CD14-positive monocyte (primary cell): ENCODE results near the gene CES2. TPM values are rescaled to one million over a fixed set of nuclear protein-coding genes. Genes with fewer than 3 reads are reported as not detected.

Experiments used
- DNase-seq, 3 donors: peaks; one replicate each; pipeline ENCODE4 v3.0.0-alpha.2; 2011 to 2022
- H2AFZ ChIP-seq: 2 replicates; pipeline ENCODE4 v1.6.0; 2012; ENCODE audit warnings: mild to moderate bottlenecking, low read depth, low read length, inconsistent platforms; ENCODE audit not compliant: insufficient read depth, poor library complexity, severe bottlenecking
- H3K27ac ChIP-seq, 2 donors: 1 replicate in 1 of 2; 2 replicates in 1 of 2; pipeline ENCODE4 v1.5.1; 2012 to 2013; ENCODE audit warnings: low read length in 2 of 2, control low read depth in 1 of 2, inconsistent platforms in 1 of 2, low read depth in 1 of 2, mild to moderate bottlenecking in 1 of 2
- H3K27me3 ChIP-seq, 2 donors: one replicate each; pipeline versions ENCODE4 v1.6.0 to v1.6.1; 2011 to 2013; ENCODE audit warnings: low read length in 2 of 2; ENCODE audit not compliant: control insufficient read depth in 2 of 2, insufficient read depth in 2 of 2
- H3K36me3 ChIP-seq, 2 donors: replicated peaks in 1 of 2; 1 replicate in 1 of 2; 2 replicates in 1 of 2; pipeline versions ENCODE4 v1.5.1 to v1.6.1; 2012 to 2013; ENCODE audit warnings: low read length in 2 of 2, control low read depth in 1 of 2, inconsistent platforms in 1 of 2, mild to moderate bottlenecking in 1 of 2; ENCODE audit not compliant: insufficient read depth in 2 of 2, control insufficient read depth in 1 of 2
- H3K4me1 ChIP-seq, 2 donors: 1 replicate in 1 of 2; 2 replicates in 1 of 2; pipeline versions ENCODE4 v1.5.1 to v1.6.1; 2012 to 2013; ENCODE audit warnings: low read length in 2 of 2, control low read depth in 1 of 2, inconsistent platforms in 1 of 2, mild to moderate bottlenecking in 1 of 2, moderate library complexity in 1 of 2; ENCODE audit not compliant: insufficient read depth in 2 of 2, control insufficient read depth in 1 of 2
- H3K4me2 ChIP-seq: replicated peaks from 2 replicates; pipeline ENCODE3; 2012; ENCODE audit warnings: low read length, moderate library complexity, mild to moderate bottlenecking; ENCODE audit not compliant: poor library complexity, severe bottlenecking; ENCODE audit errors: extremely low read depth
- H3K4me3 ChIP-seq, 3 experiments: fragments of 200-600 bp in 1 of 3; sonication (generic) in 1 of 3; replicated peaks in 1 of 3; 1 replicate in 2 of 3; 2 replicates in 1 of 3; pipeline ENCODE4 v1.5.1; 2011 to 2013; ENCODE audit warnings: low read length in 3 of 3, mild to moderate bottlenecking in 3 of 3, control low read depth in 2 of 3, low read depth in 2 of 3, inconsistent platforms in 1 of 3, moderate library complexity in 1 of 3
- H3K79me2 ChIP-seq: 2 replicates; pipeline ENCODE4 v1.6.0; 2012; ENCODE audit warnings: mild to moderate bottlenecking, control low read depth, inconsistent platforms, low read length, moderate library complexity; ENCODE audit not compliant: insufficient read depth
- H3K9ac ChIP-seq: 2 replicates; pipeline ENCODE4 v1.6.0; 2017; ENCODE audit warnings: low read length, mild to moderate bottlenecking; ENCODE audit not compliant: insufficient read depth, poor library complexity, severe bottlenecking
- H3K9me3 ChIP-seq, 2 donors: replicated peaks in 1 of 2; 1 replicate in 1 of 2; 2 replicates in 1 of 2; pipeline versions ENCODE4 v1.5.1 to v1.6.1; 2012 to 2013; ENCODE audit warnings: low read length in 2 of 2, control low read depth in 1 of 2; ENCODE audit not compliant: control insufficient read depth in 1 of 2, insufficient read depth in 1 of 2
- H4K20me1 ChIP-seq: 2 replicates; pipeline ENCODE4 v1.6.0; 2012; ENCODE audit warnings: mild to moderate bottlenecking, low read length, control low read depth, moderate library complexity; ENCODE audit not compliant: insufficient read depth
- H3K27ac Mint-ChIP-seq, 7 donors: one replicate each; pipeline ENCODE4 v1.8.0; 2020; ENCODE audit warnings: mild to moderate bottlenecking in 7 of 7, mixed read lengths in 7 of 7, moderate library complexity in 6 of 7, inconsistent platforms in 2 of 7
- H3K27me3 Mint-ChIP-seq, 3 donors: one replicate each; pipeline ENCODE4 v1.8.0; 2021 to 2022; ENCODE audit warnings: low read depth in 3 of 3, mild to moderate bottlenecking in 3 of 3, mixed read lengths in 3 of 3, moderate library complexity in 3 of 3, inconsistent platforms in 1 of 3
- H3K36me3 Mint-ChIP-seq, 2 donors: one replicate each; pipeline ENCODE4 v1.8.0; 2020; ENCODE audit warnings: mixed read lengths in 2 of 2, inconsistent platforms in 1 of 2, mild to moderate bottlenecking in 1 of 2
- H3K4me1 Mint-ChIP-seq: one replicate; pipeline ENCODE4 v1.8.0; 2020; ENCODE audit warnings: mild to moderate bottlenecking, mixed read lengths
- H3K4me3 Mint-ChIP-seq, 2 donors: one replicate each; pipeline ENCODE4 v1.8.0; 2020; ENCODE audit warnings: mild to moderate bottlenecking in 2 of 2, mixed read lengths in 2 of 2, moderate library complexity in 1 of 2
- H3K9me3 Mint-ChIP-seq, 7 donors: one replicate each; pipeline ENCODE4 v1.8.0; 2020 to 2022; ENCODE audit warnings: mixed read lengths in 7 of 7, mild to moderate bottlenecking in 6 of 7, moderate library complexity in 6 of 7, inconsistent platforms in 2 of 7
- WGBS: methylation state at CpG from one replicate; pipeline ENCODE4 v1.1.5; 2013; ENCODE audit warnings: missing lambda C conversion rate; ENCODE audit not compliant: insufficient coverage; 5-methylcytosine and 5-hydroxymethylcytosine counted together
- intact Hi-C, 2 donors: fragments of 100-400 bp; cut with micrococcal nuclease; formaldehyde crosslinking; loops; one replicate each; pipeline versions ENCODE4 v1.15.0 to v1.15.1; 2023
- polyA minus RNA-seq: library from RNA; depleted of rRNA, polyadenylated mRNA; stranded (reverse); fragments of >200 nt; gene quantifications from 2 replicates; pipeline ENCODE4 v1.2.3, GENCODE V29; 2012
- polyA plus RNA-seq, 3 donors: library from polyadenylated mRNA; depleted of rRNA in 1 of 3; unstranded in 2 of 3; stranded (reverse) in 1 of 3; fragments of 300-500 nt in 2 of 3; fragments of >200 nt in 1 of 3; fragmentation: Illumina TruSeq in 2 of 3; gene quantifications; 1 replicate in 2 of 3; 2 replicates in 1 of 3; pipeline ENCODE4 v1.2.3, GENCODE V29; 2012 to 2021
- total RNA-seq, 12 experiments: library from RNA in 1 of 12; stranded (reverse) in 1 of 12; fragments of 120-200 nt in 1 of 12; gene quantifications; one replicate each; pipeline ENCODE4 v1.2.4 and lab custom pipeline; 2013 to 2026; ENCODE audit warnings: mixed read lengths in 6 of 12, inconsistent platforms in 1 of 12
- TF ChIP-seq, protein P1 (sequence below): fragments of 200-600 bp; IDR thresholded peaks from one replicate; pipeline ENCODE4 v1.8.0; 2022; ENCODE audit warnings: antibody characterized with exemption, mild to moderate bottlenecking

The CES2 gene, protein sequence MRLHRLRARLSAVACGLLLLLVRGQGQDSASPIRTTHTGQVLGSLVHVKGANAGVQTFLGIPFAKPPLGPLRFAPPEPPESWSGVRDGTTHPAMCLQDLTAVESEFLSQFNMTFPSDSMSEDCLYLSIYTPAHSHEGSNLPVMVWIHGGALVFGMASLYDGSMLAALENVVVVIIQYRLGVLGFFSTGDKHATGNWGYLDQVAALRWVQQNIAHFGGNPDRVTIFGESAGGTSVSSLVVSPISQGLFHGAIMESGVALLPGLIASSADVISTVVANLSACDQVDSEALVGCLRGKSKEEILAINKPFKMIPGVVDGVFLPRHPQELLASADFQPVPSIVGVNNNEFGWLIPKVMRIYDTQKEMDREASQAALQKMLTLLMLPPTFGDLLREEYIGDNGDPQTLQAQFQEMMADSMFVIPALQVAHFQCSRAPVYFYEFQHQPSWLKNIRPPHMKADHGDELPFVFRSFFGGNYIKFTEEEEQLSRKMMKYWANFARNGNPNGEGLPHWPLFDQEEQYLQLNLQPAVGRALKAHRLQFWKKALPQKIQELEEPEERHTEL
- 33.5 TPM for total RNA-seq (2013)
- 10 to 100 TPM; 14.0 to 29.0 (median 23.2) TPM for polyA plus RNA-seq
- polyA minus RNA-seq: 24.9 and 30.2 TPM in 2 replicates
- 8.1 to 21.7 (median 15.8) reads per million in 11 experiments for total RNA-seq (lab: John Stamatoyannopoulos, UW)

- H3K9me3 Mint-ChIP-seq: peaks cover 0 to 2% (median 0%) of the 10 kb centered on the region in 7 donors
- Histone ChIP-seq H3K4me1 (peaks cover 24 to 38% of the 10 kb centered on the region in 2 donors), H3K9ac (peak within 1 kb of the TSS; percentile 89), H3K4me3 (peak within 1 kb of the TSS; percentile 50 to 100 (median 74)), H3K9me3 (no peaks in the 10 kb centered on the region), H3K36me3 (peaks cover 35 to 51% of the 10 kb centered on the region in 2 donors), H2AFZ (peak within 1 kb of the TSS; percentile 97), H3K27me3 (no peaks in the 10 kb centered on the region), H3K79me2 (peaks cover 55% of the 10 kb centered on the region), H3K4me2 (peak within 1 kb of the TSS; percentile 98), H4K20me1 (peaks cover 60% of the 10 kb centered on the region), H3K27ac (peak within 1 kb of the TSS; percentile 60 to 93)
- DNase-seq: no peak
- peaks cover 0 to 2% (median 1%) of the 10 kb centered on the region in 3 donors for H3K27me3 Mint-ChIP-seq
- peak within 1 kb of the TSS; percentile 91 to 97 (median 94) for H3K27ac Mint-ChIP-seq
- intact Hi-C loops: no loop called here
- H3K4me3 Mint-ChIP-seq: peak within 1 kb of the TSS; percentile 96 to 97
- WGBS: 62% methylated on average over 36 of the region's 44 CpGs
- H3K36me3 Mint-ChIP-seq: peaks cover 46 to 62% of the 10 kb centered on the region in 2 donors
- H3K4me1 Mint-ChIP-seq: peaks cover 51% of the 10 kb centered on the region
- TF ChIP-seq, protein P1, sequence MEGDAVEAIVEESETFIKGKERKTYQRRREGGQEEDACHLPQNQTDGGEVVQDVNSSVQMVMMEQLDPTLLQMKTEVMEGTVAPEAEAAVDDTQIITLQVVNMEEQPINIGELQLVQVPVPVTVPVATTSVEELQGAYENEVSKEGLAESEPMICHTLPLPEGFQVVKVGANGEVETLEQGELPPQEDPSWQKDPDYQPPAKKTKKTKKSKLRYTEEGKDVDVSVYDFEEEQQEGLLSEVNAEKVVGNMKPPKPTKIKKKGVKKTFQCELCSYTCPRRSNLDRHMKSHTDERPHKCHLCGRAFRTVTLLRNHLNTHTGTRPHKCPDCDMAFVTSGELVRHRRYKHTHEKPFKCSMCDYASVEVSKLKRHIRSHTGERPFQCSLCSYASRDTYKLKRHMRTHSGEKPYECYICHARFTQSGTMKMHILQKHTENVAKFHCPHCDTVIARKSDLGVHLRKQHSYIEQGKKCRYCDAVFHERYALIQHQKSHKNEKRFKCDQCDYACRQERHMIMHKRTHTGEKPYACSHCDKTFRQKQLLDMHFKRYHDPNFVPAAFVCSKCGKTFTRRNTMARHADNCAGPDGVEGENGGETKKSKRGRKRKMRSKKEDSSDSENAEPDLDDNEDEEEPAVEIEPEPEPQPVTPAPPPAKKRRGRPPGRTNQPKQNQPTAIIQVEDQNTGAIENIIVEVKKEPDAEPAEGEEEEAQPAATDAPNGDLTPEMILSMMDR: no peak
These were observed at the start of gene CES2 for GRCh38 chr16:66935314-66936011. TSS of gene CES2 (plus strand) at chr16:66935516. CDS start at chr16:66935636, 120 bp downstream.

DNA sequence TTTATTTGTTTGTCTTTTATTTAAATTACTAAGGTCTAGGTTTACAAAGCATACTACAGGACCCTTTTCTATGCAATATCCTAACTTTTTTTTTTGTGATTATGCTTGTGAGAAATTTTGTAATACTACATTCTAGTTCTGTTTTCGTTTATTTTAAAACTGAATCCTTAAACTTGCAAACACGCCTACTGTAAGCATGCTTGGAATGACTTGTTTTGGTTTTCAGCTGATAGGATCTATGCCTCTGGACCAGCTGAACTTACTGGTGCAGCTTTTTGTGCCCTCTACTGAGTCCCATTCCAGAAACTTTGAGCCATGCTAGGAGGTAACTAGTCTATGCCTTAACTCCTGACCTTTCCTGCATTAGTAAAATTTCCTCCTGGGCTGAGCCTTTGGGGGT lies 49.0 kb upstream of the CES2 start:
- no peaks in the 10 kb centered on the region for H3K4me1 Mint-ChIP-seq
- Histone ChIP-seq H3K9ac (no peak overlapping the region), H3K4me2 (no peak overlapping the region), H3K27ac (no peak overlapping the region), H3K9me3 (no peaks in the 10 kb centered on the region), H3K79me2 (no peaks in the 10 kb centered on the region), H3K4me3 (no peak overlapping the region), H3K36me3 (peaks cover 3 to 13% of the 10 kb centered on the region in 2 donors), H4K20me1 (no peaks in the 10 kb centered on the region), H2AFZ (no peak overlapping the region), H3K27me3 (peaks cover 7 to 9% of the 10 kb centered on the region in 2 donors), H3K4me1 (no peaks in the 10 kb centered on the region)
- H3K27ac Mint-ChIP-seq: no peak overlapping the region
- intact Hi-C loops: no loop called here
- peaks cover 0 to 3% (median 0%) of the 10 kb centered on the region in 7 donors for H3K9me3 Mint-ChIP-seq
- peaks cover 19 to 22% of the 10 kb centered on the region in 2 donors for H3K36me3 Mint-ChIP-seq
- TF ChIP-seq, protein P1: no peak
- no peak for DNase-seq
- WGBS: 67% methylated on average over 1 of the region's 2 CpGs
- H3K27me3 Mint-ChIP-seq: peaks cover 8 to 12% (median 11%) of the 10 kb centered on the region in 3 donors
- no peak overlapping the region for H3K4me3 Mint-ChIP-seq
